ENCODE measurements around the gene HRAS.
A peak's percentile ranks its signal among the peaks of the same experiment; 100 is the strongest.

The HRAS gene

DNA sequence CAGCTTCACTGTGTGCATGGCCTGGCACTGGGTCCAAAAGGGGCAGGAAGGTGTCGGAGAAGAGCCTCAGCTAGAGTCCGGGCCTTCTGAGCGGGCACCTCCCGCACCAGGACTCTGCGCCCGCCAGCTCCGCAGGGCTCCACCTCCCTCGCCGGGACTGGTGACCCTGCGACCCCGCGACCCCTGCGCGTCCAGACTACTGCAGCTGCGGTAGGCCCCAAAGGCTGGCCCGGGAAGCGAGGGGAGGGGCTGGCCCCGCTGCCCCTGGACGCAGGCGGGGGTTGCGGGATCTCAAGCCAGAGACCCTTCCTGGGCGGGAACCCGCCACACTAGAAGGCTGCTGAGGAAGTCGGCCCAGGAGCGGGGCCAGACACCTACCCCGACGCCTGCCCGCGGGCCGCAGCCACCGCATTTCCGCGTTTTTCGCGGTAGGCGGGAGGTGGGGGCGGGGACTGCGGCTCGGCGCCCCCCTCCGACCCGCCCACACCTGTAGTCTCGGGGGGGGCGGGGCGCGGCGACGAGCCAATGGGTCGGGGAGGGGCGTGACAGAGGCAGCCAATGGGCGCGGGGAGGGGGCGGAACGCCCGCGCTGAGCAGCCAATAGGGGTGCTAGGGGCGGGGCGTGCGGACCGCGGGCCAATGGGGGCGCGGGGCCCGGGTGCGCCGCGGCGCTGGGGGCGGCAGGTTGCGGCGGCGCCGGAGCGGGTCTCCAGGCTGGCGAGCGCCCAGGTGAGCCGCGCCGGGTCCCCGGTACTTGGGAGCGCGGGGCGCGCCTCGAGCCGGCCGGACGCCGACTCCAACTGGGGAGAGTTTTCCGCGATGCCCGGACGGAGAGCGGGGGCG, 25.1 kb upstream of the HRAS start, which contains the start of the genes LMNTD2 and RASSF7:
Gene LMNTD2, minus strand, starts transcription at position 434 of the 843 bp plus-strand sequence. Its CDS starts 22 bp downstream, at position 412.
Gene RASSF7, plus strand, starts transcription at position 666 of the 843 bp plus-strand sequence. CDS start 799 bp downstream, outside the sequence.
- Mint-ChIP-seq H3K9me3 (no peaks in the 10 kb centered on the region), H3K27me3 (ENCODE audit: low read depth) (peaks cover 20% of the 10 kb centered on the region), H3K27ac (peak within 1 kb of the TSS; percentile 70), H3K36me3 (ENCODE audit: low read depth) (no peaks in the 10 kb centered on the region), H3K4me3 (peak within 1 kb of the TSS; percentile 89), H3K4me1 (ENCODE audit: low read depth) (peaks cover 8% of the 10 kb centered on the region)

DNA sequence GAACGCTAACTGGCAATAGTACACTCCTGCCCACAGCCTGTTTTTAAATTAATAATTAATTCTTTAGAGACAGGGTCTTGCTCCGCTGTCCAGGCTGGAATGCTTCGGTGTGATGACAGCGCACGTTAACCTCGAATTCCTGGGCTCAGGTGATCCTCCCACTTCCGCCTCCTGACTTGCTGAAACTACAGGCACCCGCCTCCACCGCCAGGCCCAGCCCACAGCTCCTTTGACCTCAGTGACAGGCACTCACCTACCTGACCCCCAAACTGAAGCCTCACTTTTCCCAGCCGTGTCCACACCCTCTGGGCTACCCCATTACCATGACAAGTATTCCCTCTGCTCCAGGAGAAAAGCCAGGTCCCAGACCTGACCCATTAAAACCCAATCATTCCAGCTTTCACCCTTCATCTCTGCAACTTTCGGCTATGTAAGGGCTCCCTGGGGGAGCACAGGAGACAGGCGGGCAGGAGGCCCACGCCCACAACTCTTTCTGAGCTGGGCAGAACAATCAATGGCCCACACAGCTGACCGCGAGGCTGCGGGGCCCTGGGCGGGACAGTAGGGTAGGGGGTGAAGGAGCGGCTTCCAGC, 24.4 kb upstream of the HRAS start:
- H3K36me3 Mint-ChIP-seq (ENCODE audit: low read depth): no peaks in the 10 kb centered on the region

DNA sequence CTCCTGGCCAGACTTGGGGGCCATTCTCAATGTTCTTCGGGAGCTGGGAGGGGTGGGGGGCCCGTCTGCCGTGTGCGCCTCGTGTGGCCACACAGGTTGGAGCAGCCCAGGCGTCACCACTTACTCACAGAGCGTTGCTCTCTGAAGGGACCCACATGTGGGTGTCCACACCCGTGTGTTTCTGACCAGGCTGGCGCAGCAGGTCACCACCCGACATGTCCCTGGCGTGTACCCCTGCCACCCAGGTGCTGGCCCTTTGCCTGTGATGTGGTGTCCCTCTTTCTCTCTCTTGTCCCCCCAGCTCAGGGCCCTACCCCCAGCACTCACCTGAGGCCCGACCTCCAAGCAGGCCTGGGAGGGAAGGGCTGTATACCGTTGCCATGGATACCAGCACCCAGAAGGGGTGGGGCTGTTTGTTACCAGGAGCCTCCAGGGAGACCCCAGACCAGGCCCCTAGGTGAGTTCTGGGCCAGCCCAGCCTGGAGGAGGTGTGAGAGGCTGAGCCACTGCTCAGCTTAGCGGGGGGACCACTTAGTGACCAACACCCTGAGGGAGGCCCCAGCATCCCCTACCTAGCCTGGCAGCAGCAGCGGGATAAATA, 23.7 kb upstream of the HRAS start:
- Mint-ChIP-seq H3K4me3 (peak overlapping the region; percentile 17), H3K4me1 (ENCODE audit: low read depth) (peaks cover 8% of the 10 kb centered on the region), H3K27me3 (ENCODE audit: low read depth) (peaks cover 20% of the 10 kb centered on the region), H3K36me3 (ENCODE audit: low read depth) (no peaks in the 10 kb centered on the region), H3K9me3 (no peaks in the 10 kb centered on the region), H3K27ac (no peak overlapping the region)

More for the DNA sequence above, 24.4 kb upstream of the HRAS start:
- Mint-ChIP-seq H3K27ac (no peak overlapping the region), H3K27me3 (ENCODE audit: low read depth) (peaks cover 20% of the 10 kb centered on the region), H3K9me3 (no peaks in the 10 kb centered on the region), H3K4me1 (ENCODE audit: low read depth) (peaks cover 8% of the 10 kb centered on the region), H3K4me3 (peak overlapping the region; percentile 58)

DNA sequence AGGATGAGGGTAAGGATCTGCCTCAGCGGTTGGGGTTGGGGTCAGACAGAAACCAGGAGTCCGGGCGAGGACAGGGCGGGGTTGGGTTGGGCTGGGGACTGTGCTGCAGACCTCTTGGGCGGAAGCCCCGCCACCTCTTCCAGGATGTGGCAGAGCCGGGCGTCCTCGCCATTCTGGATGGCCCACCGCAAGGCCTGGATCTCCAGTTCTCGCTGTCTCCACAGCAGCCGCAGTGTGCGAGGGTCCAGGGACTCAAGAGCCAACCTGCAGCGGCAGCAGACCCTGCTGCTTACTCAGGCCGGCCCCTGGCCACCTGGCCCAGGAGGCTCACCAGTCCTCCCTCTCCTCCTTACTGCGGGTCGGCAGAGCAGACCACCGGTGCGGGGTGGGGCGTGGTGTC, 23.1 kb upstream of the HRAS start:
- Mint-ChIP-seq H3K27me3 (ENCODE audit: low read depth) (peaks cover 20% of the 10 kb centered on the region), H3K4me1 (ENCODE audit: low read depth) (peaks cover 8% of the 10 kb centered on the region), H3K27ac (no peak overlapping the region), H3K4me3 (no peak overlapping the region), H3K36me3 (ENCODE audit: low read depth) (no peaks in the 10 kb centered on the region), H3K9me3 (no peaks in the 10 kb centered on the region)

- peaks cover 8% of the 10 kb centered on the region for H3K4me1 Mint-ChIP-seq (ENCODE audit: low read depth)
- no peak overlapping the region for H3K4me3 Mint-ChIP-seq
These were observed 22.2 kb upstream of the HRAS start for GRCh38 chr11:557328-558132.

GRCh38 chr11:556662-557256, 21.4 kb upstream of the HRAS start:
- no peaks in the 10 kb centered on the region for H3K9me3 Mint-ChIP-seq
- peaks cover 20% of the 10 kb centered on the region for H3K27me3 Mint-ChIP-seq (ENCODE audit: low read depth)
- H3K27ac Mint-ChIP-seq: no peak overlapping the region
- no peak overlapping the region for H3K4me3 Mint-ChIP-seq
- H3K4me1 Mint-ChIP-seq (ENCODE audit: low read depth): peaks cover 8% of the 10 kb centered on the region
- no peaks in the 10 kb centered on the region for H3K36me3 Mint-ChIP-seq (ENCODE audit: low read depth)

More at GRCh38 chr11:557328-558132, 22.2 kb upstream of the HRAS start:
- H3K9me3 Mint-ChIP-seq: no peaks in the 10 kb centered on the region
- H3K27ac Mint-ChIP-seq: no peak overlapping the region
- peaks cover 20% of the 10 kb centered on the region for H3K27me3 Mint-ChIP-seq (ENCODE audit: low read depth)
- H3K36me3 Mint-ChIP-seq (ENCODE audit: low read depth): no peaks in the 10 kb centered on the region

DNA sequence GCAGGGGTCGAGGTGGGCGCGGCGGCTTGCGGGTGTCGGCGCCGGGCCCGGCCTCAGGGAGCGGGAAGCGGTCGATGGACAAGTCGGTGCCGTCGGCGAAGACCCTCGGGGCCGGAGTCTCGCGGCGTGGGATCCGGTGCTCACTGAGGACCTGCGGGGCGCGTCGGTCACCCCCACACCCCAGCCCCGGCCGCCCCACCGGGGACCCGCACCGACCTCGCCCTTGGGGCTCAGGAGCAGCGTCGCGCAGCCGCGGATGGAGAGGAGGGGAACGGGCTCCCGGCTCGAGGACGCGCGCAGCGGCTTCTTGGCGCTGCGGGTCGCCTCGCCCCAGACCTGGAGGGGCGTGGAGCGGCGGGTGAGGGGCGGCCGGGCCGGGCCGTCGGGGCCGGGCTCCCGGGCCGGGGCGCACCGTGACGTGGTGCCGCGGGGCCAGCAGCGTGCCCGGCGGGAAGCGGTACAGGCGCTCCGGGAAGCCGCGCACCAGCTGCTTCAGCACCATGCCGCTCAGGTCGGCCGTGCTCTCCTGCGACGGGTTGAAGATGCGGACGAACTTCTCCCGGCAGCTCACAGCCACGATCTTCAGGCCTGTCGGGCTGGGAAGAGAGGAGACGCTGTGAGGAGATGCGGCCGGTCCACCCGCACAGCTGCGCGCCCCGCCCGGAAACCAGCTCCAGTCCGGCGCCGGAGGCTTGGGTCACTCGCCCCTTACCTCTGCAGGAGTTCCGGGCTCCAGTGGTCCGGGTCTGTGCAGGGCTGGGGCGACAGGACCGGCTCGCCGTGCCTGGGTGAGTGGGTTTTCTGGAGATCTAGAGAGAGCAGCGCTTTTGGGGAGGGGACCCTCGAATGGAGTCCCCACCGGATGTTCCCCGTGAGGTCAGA, 20.6 kb upstream of the HRAS start:
- H3K27me3 Mint-ChIP-seq (ENCODE audit: low read depth): peaks cover 20% of the 10 kb centered on the region
- peaks cover 4% of the 10 kb centered on the region for H3K4me1 Mint-ChIP-seq (ENCODE audit: low read depth)
- H3K36me3 Mint-ChIP-seq (ENCODE audit: low read depth): no peaks in the 10 kb centered on the region
- H3K9me3 Mint-ChIP-seq: no peaks in the 10 kb centered on the region
- H3K4me3 Mint-ChIP-seq: no peak overlapping the region
- no peak overlapping the region for H3K27ac Mint-ChIP-seq

GRCh38 chr11:555227-555779, 19.9 kb upstream of the HRAS start:
- H3K9me3 Mint-ChIP-seq: no peaks in the 10 kb centered on the region
- H3K36me3 Mint-ChIP-seq (ENCODE audit: low read depth): no peaks in the 10 kb centered on the region
- H3K27ac Mint-ChIP-seq: no peak overlapping the region
- no peak overlapping the region for H3K4me3 Mint-ChIP-seq
- peaks cover 20% of the 10 kb centered on the region for H3K27me3 Mint-ChIP-seq (ENCODE audit: low read depth)
- H3K4me1 Mint-ChIP-seq (ENCODE audit: low read depth): peaks cover 4% of the 10 kb centered on the region

GRCh38 chr11:554428-555226, 19.3 kb upstream of the HRAS start:
- Mint-ChIP-seq H3K27me3 (ENCODE audit: low read depth) (peaks cover 20% of the 10 kb centered on the region), H3K4me3 (no peak overlapping the region), H3K27ac (no peak overlapping the region), H3K9me3 (no peaks in the 10 kb centered on the region), H3K36me3 (ENCODE audit: low read depth) (no peaks in the 10 kb centered on the region), H3K4me1 (ENCODE audit: low read depth) (no peaks in the 10 kb centered on the region)

- Mint-ChIP-seq H3K4me3 (no peak overlapping the region), H3K27ac (no peak overlapping the region), H3K4me1 (ENCODE audit: low read depth) (no peaks in the 10 kb centered on the region), H3K9me3 (no peaks in the 10 kb centered on the region), H3K36me3 (ENCODE audit: low read depth) (no peaks in the 10 kb centered on the region), H3K27me3 (ENCODE audit: low read depth) (peaks cover 19% of the 10 kb centered on the region)
These were observed 18.6 kb upstream of the HRAS start for GRCh38 chr11:553988-554340.

DNA sequence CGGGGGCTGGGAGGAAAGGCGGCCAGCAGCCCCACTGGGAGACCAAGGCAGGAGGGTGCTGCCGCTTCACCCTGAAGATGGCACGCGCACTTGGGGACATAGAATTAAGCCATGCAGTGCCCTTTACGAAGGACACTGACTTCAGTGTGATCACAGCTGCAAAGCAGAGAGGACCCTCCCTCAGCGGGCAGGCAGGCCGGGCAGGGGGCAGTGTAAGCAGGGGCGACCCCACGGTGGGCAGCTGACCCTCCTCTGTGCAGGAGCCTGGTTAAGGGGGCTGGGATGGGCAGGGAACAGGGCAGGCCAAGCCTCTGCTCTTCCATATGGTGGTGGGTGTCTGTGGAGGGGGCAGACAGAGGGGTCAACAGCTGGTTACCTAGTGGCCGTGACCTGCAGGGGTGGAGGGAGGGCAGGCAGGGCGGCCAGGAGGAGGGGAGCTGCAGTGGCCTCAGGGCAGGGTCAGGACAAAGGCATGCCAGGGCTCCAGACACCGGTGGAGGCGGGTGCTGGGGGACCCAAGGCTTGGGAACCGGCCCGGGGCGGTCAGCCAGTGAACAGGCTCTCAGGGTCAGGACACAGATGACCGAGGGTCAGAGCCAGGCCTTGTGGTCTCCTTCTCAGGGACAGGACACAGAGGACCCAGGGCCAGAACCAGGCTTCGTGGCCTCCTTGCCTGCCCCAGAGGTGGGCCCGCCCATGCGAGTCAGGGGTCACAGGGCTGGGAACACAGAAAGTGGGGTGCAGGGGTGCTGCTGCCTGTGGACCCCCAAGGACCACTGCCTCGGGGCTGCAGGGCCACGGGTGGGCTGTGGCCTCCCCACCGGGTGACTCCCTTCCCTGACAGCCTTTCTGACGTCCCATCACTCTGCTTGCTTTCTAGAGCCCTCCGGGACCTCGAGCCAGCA, 18.0 kb upstream of the HRAS start:
- Mint-ChIP-seq H3K9me3 (no peaks in the 10 kb centered on the region), H3K36me3 (ENCODE audit: low read depth) (no peaks in the 10 kb centered on the region), H3K27me3 (ENCODE audit: low read depth) (peaks cover 16% of the 10 kb centered on the region), H3K4me3 (no peak overlapping the region), H3K4me1 (ENCODE audit: low read depth) (no peaks in the 10 kb centered on the region), H3K27ac (no peak overlapping the region)

- no peak overlapping the region for H3K4me3 Mint-ChIP-seq
- H3K27me3 Mint-ChIP-seq (ENCODE audit: low read depth): peaks cover 4% of the 10 kb centered on the region
- no peaks in the 10 kb centered on the region for H3K36me3 Mint-ChIP-seq (ENCODE audit: low read depth)
- no peaks in the 10 kb centered on the region for H3K4me1 Mint-ChIP-seq (ENCODE audit: low read depth)
- no peak overlapping the region for H3K27ac Mint-ChIP-seq
- H3K9me3 Mint-ChIP-seq: no peaks in the 10 kb centered on the region
These were observed 16.2 kb upstream of the HRAS start for GRCh38 chr11:551596-551995.
